Amniotic epithelial cell (primary cell): ENCODE measurements around the gene TPT1.
A peak's percentile ranks its signal among the peaks of the same experiment; 100 is the strongest.

Experiments
- DNase-seq: peaks from one replicate; pipeline ENCODE4 v3.0.0-alpha.2; 2010; ENCODE audit warnings: low read depth

TPT1 gene

DNA sequence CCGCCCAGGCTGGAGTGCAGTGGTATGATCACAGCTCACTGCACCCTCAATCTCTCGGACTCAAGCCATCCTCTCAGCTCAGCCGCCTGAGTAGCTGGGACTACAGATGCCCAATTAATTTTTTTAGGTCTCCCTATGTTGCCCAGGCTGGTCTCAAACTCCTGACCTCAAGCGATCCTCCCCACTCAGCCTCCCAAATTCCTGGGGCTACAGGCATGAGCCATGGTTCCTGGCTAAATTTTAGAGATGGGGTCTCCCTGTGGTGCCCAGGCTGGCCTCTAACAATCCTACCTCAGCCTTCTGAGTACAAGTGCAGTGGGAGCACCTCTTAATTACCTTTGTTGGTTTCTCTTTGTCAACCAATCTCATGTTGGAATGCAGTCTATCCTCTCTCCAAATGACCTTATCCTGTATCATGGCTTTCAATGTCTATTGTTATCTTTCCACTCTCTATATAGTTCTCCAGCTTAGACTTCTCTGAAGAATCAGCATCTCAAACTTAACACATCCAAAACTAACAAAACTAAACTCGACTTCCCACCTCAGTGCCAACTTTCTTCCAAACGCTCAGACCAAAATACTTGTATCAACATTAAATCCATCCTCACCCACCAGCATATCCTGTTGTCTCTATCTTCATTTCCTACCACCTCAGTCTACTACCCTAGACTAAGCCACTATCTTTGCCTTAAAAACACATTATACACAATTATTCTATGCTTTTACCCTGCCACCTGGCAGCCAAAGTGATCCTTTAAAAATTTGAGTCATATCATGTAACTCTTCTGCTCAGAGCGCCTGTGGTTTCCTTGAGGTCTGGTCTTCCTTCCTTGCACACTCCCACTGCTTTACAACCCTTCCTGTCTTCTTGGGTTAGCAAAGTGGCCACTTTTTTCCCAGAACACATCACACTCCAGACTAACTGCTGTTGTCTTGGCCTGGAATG, 6.7 kb downstream of the TPT1 start:
- DNase-seq: peak; percentile 75

DNA sequence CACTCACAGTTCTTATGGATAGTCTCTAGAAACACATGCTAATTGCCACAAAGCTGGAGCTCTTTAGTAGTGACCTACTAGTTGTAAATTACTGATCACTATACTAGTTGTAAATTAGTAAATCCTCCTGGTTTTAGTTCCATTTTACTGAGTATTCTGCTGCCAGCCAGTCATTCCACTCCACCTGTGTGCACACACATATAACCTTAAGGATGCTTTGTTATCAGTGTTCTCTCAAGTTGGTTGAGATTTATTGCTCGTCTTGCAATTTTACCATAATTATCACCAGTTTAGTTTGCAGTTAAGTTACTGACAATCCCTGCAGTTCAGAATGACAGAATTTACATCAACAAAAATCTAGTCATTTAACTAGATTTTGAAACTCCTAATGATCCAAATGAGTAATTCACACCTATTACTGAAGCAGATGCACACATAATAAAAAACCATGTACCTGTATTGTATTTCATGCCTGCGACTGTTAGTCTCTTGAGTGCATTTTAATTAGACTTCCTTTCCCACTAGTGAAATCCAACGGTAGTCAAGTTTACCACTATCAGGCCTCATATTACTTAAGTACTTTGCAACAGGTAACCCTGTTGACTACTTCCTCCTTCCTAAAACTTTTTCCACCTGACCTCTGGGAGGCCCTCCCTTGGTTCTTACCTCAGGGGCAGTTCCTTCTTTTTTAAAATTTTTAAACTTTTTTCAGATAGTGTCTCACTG, 7.6 kb downstream of the TPT1 start:
- DNase-seq: no peak

- DNase-seq: no peak
Measured at GRCh38 chr13:45332831-45333219, 8.2 kb downstream of the TPT1 start.

DNA sequence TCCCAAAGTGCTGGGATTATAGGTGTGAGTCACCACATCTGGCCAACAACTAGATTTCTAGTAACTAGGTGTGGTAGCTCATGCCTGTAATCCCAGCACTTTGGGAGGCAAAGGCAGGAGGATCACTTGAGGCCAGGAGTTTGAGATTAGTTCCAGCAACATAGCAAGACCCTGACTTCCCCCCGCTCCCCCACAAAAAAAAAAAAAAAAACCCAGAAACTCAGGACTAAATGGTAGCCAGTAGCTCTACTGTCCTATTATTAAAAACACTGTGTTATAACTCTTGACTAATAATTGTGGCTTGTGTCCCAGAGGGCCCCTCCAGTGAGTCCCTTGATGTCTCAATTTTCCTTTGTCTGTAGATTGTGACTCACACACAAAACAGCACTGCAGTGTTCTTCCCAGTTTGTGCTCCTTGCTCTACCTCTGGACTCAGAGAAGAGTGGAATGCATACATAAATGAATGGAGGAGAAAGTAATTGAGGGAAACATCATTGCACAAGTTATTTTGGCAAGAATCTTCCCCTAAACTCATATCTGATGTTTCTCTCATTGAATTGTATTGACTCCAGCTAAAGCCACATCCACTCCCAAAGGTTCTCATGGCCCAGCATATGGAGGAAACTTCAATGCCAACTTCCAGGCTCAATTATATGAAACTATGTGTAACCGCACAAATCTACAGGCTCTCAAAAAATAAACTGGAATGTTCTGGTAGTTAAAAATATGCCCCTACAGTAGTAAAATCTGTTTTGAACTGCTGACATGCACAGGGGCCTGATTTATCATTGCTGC, 8.8 kb downstream of the TPT1 start:
- DNase-seq: peak; percentile 80

DNA sequence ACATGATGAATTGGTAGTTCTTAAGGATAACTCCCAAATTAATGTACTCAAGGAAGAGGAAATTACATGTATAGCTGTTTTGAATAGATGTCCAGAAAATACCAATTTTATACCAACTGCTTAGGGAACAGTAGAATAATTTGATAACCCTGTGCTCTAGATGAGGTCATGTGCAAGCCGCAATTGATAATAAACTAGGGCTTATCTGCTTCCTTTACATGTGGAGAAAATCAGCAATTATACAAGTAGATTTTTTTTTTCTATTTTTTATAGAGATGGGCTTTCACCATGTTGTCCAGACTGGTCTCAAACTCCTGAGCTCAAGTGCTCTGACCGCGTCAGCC, 9.3 kb downstream of the TPT1 start:
- DNase-seq: no peak

GRCh38 chr13:45331123-45331619, 9.8 kb downstream of the TPT1 start:
- no peak for DNase-seq

- peak; percentile 90 for DNase-seq
Measured at GRCh38 chr13:45328661-45329111, 12.3 kb downstream of the TPT1 start.

- DNase-seq: no peak
Measured at GRCh38 chr13:45327253-45327955, 13.6 kb downstream of the TPT1 start.

- peak; percentile 86 for DNase-seq
Measured at GRCh38 chr13:45325806-45326205, 15.2 kb downstream of the TPT1 start.

DNA sequence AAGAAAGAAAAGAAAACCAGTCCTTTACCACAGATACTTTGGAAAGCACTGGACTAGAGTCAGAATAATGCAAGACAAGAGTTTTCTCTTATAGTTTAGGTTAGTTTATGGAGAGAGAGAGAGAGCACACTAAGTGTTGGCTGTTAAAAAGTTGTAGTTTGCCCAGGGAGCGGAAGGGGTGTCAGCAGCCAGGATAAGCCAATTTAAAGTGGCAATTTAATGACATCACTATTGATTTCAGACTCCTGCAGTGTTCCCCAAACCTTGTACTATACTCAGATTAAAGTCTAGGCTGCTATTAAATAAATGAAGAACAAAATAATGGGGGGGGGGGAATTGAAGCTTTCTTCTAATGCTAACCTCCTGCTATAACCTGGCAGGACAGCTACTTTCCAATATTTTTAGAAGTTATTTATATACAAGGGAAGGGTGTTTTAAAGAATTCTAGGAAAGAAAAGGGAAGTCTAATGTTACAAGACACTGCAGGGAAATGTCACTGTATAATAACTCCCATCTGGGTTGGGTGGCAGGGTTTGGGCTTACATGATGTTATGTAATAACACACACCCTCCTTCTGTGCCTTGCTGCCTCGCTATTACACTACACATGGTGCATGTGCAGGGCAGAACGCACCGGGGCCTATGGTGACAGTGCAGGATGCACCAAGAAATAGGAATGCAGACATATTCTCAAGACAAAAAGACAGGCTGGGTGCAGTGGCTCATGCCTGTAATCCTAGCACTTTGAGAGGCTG, 19.9 kb downstream of the TPT1 start:
- no peak for DNase-seq

- DNase-seq: no peak
Measured at GRCh38 chr13:45316996-45317395, 24.0 kb downstream of the TPT1 start.

- DNase-seq: no peak
Measured at GRCh38 chr13:45316338-45316737, 24.6 kb downstream of the TPT1 start.

DNA sequence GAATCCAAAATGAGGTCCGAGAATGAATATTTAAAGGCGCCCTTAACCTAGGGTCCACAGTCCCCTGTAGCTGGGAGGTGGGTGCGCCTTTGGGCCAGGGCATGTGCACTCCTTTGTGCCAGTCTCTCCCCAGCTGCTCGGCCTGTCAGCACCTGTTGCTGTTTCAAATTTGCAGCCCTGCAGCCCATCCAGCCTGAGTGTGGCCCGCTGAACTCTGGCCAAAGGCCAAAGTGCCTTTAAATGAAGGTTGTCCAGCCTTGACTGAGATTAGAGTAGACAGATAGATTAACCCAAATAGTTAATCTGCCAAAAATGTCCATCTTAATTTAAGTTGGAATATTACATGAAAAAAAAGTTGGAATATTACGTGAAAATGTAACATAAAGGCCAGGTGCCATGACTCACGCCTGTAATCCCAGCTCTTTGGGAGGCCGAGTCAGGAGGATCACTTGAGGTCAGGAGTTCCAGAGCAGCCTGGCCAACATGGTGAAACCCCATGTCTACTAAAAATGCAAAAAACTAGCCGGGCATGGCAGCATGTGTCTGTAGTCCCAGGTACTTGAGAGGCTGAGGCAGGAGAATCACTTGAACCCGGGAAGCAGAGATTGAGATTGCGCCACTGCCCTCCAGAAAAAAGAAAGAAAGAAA, 25.3 kb downstream of the TPT1 start:
- no peak for DNase-seq

- DNase-seq: no peak
Measured at GRCh38 chr13:45314822-45315221, 26.2 kb downstream of the TPT1 start.

- DNase-seq: no peak
Measured at GRCh38 chr13:45310341-45311131, 30.4 kb downstream of the TPT1 start.

DNA sequence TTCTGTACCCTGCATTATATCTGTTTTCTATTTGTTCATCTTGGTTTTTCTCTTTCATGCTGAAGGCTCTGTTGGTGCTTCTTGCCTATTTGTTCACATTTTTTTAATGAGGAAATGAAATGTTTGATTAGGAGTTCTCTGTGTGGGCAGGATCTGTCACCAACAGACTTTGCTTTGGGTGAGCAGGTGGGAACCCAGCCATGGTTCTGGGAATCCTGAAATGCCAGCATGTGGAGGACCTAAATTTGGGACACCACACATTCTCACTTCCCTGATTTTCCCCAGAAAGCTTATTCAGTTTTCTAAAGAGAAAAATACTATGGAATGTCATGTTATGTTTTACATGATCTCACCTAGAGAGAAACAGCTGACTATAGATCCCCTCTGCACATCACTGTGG, 34.0 kb downstream of the TPT1 start:
- DNase-seq: no peak

DNA sequence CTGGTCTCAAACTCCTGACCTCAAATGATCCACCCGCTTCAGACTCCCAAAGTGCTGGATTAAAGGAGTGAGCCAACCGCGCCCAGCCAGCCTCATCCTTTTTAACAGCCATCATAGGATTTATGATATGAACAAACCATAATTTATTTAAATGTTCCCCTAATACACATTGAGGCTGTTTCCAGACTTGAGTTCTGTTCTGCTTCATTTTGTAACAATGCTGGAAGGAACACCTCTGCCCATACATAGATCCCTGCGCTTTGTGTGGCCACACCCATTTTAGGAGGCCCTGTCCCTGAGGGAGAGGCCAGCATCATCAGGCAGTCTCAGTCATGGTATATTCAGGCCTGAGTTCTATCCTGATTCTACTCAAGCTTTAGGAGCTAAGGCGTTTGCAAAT, 35.9 kb downstream of the TPT1 start:
- DNase-seq: no peak

GRCh38 chr13:45303866-45304265, 37.1 kb downstream of the TPT1 start:
- DNase-seq: no peak

DNA sequence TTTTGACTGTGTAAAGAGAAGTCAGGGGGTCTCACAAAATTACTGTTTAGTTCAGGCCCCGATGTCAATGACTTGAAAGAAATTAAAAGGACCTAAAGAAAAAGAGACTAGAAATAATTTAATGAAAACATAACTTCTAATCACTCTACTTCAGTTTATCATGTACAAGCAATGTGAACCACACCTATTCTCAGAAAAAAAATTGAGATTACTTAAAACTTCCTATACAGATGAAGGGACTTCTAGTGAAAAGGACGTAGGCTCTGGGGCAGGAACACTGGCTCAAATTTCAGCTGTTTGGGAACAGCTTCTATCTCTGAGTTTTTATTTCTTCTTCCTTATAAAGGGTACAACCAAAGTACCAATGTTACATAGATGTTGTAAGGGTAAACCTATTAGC, 38.0 kb downstream of the TPT1 start:
- DNase-seq: no peak

DNA sequence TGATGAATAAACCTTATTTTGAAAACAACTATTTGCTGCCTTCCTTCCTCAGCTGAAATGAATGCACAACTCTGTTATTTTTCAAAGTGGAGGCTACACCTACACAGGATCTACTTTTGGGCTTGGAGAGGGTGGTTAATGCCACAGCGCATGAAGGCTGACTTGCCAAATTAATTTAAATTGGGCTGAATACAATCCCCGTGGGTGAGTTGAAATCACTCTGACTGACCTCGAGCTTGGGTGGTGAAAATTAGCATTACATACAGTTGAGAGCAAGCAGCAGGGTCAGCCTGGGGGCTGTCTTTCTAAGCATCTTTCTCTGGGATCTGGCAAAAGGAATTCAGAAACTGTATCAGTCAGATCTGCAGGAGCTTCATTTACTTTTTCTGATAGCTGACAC, 38.5 kb downstream of the TPT1 start:
- no peak for DNase-seq
